Esophagus muscularis mucosa (tissue), 3 donors: ENCODE data around the gene STON2.

Experiments
- CTCF ChIP-seq, 3 experiments: fragments of 200-600 bp in 2 of 3; fragments of 450-650 bp in 1 of 3; sonication (generic) in 2 of 3; IDR thresholded peaks; one replicate each; pipeline ENCODE4 v1.5.1; 2017 to 2019; ENCODE audit warnings: antibody characterized with exemption in 3 of 3, mild to moderate bottlenecking in 2 of 3, moderate library complexity in 1 of 3
- POLR2A ChIP-seq: fragments of 450-650 bp; IDR thresholded peaks from one replicate; pipeline ENCODE4 v1.6.1; 2017; ENCODE audit warnings: antibody characterized with exemption, moderate library complexity, mild to moderate bottlenecking, low read depth
- POLR2AphosphoS5 ChIP-seq, 2 donors: sonication (generic); formaldehyde crosslinking; IDR thresholded peaks; one replicate each; pipeline ENCODE4 v1.6.1; 2017; ENCODE audit warnings: antibody characterized with exemption in 2 of 2

- no peak for TF ChIP-seq CTCF (IDR thresholded peaks at IDR 0.05)
- no peak for TF ChIP-seq POLR2A
- no peak for TF ChIP-seq POLR2AphosphoS5 (IDR thresholded peaks at IDR 0.05)
Observed at GRCh38 chr14:81406863-81407262, 6.7 kb upstream of the STON2 start.
